HL-60/S4 treated with phorbol 12-myristate 13-acetate at 8.2 ng/mL for 4 days and 3 days (cell line): ENCODE measurements around the gene COMMD3.

Experiments
- in situ Hi-C: fragments of 300-500 bp; cut with MboI; formaldehyde crosslinking; loops from 2 replicates; pipeline ENCODE4 v1.15.0; 2022; ENCODE audit warnings: low sequenced_read_pairs

Gene COMMD3

GRCh38 chr10:22319547-22319979 lies 3.4 kb downstream of the COMMD3 start:
- in situ Hi-C loops, result no loop called here

- in situ Hi-C loops, result no loop called here
Observed at GRCh38 chr10:22319980-22320558, 3.9 kb downstream of the COMMD3 start.

GRCh38 chr10:22320591-22321155 lies 4.5 kb downstream of the COMMD3 start, which contains the start of gene BMI1:
Gene BMI1, plus strand, starts transcription at chr10:22321099. Its CDS starts 5,351 bp downstream, at chr10:22326450.
- in situ Hi-C loops, result no loop called here

GRCh38 chr10:22321156-22321923 lies 5.2 kb downstream of the COMMD3 start:
- in situ Hi-C loops, result no loop called here

GRCh38 chr10:22321924-22322640 lies 5.9 kb downstream of the COMMD3 start:
- in situ Hi-C loops, result no loop called here

- in situ Hi-C loops, result no loop called here
Observed at GRCh38 chr10:22322641-22323160, 6.5 kb downstream of the COMMD3 start.

- in situ Hi-C loops, result no loop called here
Observed at GRCh38 chr10:22323538-22324305, 7.5 kb downstream of the COMMD3 start.

GRCh38 chr10:22324413-22324812 lies 8.2 kb downstream of the COMMD3 start:
- in situ Hi-C loops, result no loop called here

- in situ Hi-C loops, result no loop called here
Observed at GRCh38 chr10:22324893-22325271, 8.7 kb downstream of the COMMD3 start.

- in situ Hi-C loops, result no loop called here
Observed at GRCh38 chr10:22325272-22326144, 9.3 kb downstream of the COMMD3 start.

GRCh38 chr10:22326145-22326702 lies 10.0 kb downstream of the COMMD3 start:
- in situ Hi-C loops, result no loop called here

- in situ Hi-C loops, result no loop called here
Observed at GRCh38 chr10:22329150-22329549, 13.0 kb downstream of the COMMD3 start.

- in situ Hi-C loops, result no loop called here
Observed at GRCh38 chr10:22332116-22332692, 16.0 kb downstream of the COMMD3 start.

- in situ Hi-C loops, result no loop called here
Observed at GRCh38 chr10:22333167-22333974, 17.2 kb downstream of the COMMD3 start.

GRCh38 chr10:22333975-22334282 lies 17.7 kb downstream of the COMMD3 start:
- in situ Hi-C loops, result no loop called here

GRCh38 chr10:22334414-22335172 lies 18.4 kb downstream of the COMMD3 start:
- in situ Hi-C loops, result no loop called here

- in situ Hi-C loops, result no loop called here
Observed at GRCh38 chr10:22335173-22335933, 19.2 kb downstream of the COMMD3 start.
